ENCODE data around the gene ACTR6. TPM values are rescaled to one million over a fixed set of nuclear protein-coding genes. Genes with fewer than 3 reads are reported as not detected.

The ACTR6 gene
- total and polyA plus RNA-seq, 2 of the 4 experiments (the other 2 are of a cell fraction) = 9.7 to 10.2 TPM

DNA sequence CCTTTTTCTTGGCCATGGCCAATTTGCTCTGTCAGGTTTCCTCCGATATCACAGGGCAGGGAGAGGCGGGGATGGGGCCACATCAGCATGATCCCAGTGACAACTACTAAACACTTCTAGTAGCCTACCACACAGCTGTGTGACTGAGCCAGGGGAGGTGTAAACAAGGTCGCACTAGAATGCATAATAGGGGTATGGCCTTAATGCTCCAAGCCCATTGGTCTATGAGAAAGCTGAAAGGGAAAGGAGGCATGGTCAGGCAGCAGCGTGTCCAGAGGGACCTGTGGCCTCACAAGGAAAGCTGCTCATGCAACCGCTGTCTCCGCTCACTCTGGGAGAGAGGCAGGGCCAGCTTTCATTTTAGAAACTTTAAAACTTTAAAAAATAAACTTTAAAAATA lies 27.5 kb upstream of the ACTR6 start:
- no peak overlapping the region for H2BK120ac ChIP-seq (ENCODE audit: low read depth, low read length)
- no peak overlapping the region for H4K5ac ChIP-seq (ENCODE audit: low read depth, low read length)
- TF ChIP-seq, protein P1, sequence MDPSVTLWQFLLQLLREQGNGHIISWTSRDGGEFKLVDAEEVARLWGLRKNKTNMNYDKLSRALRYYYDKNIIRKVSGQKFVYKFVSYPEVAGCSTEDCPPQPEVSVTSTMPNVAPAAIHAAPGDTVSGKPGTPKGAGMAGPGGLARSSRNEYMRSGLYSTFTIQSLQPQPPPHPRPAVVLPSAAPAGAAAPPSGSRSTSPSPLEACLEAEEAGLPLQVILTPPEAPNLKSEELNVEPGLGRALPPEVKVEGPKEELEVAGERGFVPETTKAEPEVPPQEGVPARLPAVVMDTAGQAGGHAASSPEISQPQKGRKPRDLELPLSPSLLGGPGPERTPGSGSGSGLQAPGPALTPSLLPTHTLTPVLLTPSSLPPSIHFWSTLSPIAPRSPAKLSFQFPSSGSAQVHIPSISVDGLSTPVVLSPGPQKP (IDR thresholded peaks at IDR 0.05; ENCODE audit: borderline replicate concordance, low read depth, low read length) = no peak
- TF ChIP-seq POLR2A (IDR thresholded peaks at IDR 0.05; ENCODE audit: low read depth, low read length) (no peak), CEBPB (IDR thresholded peaks at IDR 0.05; ENCODE audit: low read depth, low read length) (no peak), BHLHE40 (IDR thresholded peaks at IDR 0.05; ENCODE audit: low read depth, low read length) (no peak), MAZ (IDR thresholded peaks at IDR 0.05; ENCODE audit: borderline replicate concordance, low read depth, low read length) (no peak)
- no peaks in the 10 kb centered on the region for H3K36me3 ChIP-seq (ENCODE audit: control insufficient read depth, insufficient read depth, low read length)
- H3K23ac ChIP-seq (ENCODE audit: low read depth, low read length) = no peak overlapping the region
- intact Hi-C loops (cut with micrococcal nuclease) = no loop called here
- H4K20me1 ChIP-seq (ENCODE audit: insufficient read depth, low read length) = no peaks in the 10 kb centered on the region
- no peak for ATAC-seq (ENCODE audit: low read depth)
- H3K56ac ChIP-seq (ENCODE audit: extremely low read depth, insufficient read depth, low read length) = no peak overlapping the region
- no peaks in the 10 kb centered on the region for H3K4me1 ChIP-seq (ENCODE audit: control insufficient read depth, insufficient read depth, low read length)
- H3K27ac ChIP-seq (ENCODE audit: insufficient read depth, low read length) = no peak overlapping the region
- no peak overlapping the region for H2BK5ac ChIP-seq (ENCODE audit: low read depth, low read length, poor library complexity, severe bottlenecking)
- no peak overlapping the region for H3K4me3 ChIP-seq (ENCODE audit: insufficient read depth, low read depth, low read length)
- in situ Hi-C loops (cut with MboI; ENCODE audit: low sequenced_read_pairs) = no loop called here
- no peak overlapping the region for H3K9ac ChIP-seq (ENCODE audit: low read depth, low read length)
- H3K9me3 ChIP-seq (ENCODE audit: control insufficient read depth, insufficient read depth, low read length) = no peaks in the 10 kb centered on the region
- H2BK20ac ChIP-seq (ENCODE audit: low read depth, low read length) = no peak overlapping the region
- WGBS, 2 experiments (ENCODE audit: extremely low coverage in 2 of 2, insufficient read length in 1 of 2) = no CpG with 5 or more reads among the region's 6 CpGs
- CTCF ChIA-PET = interaction anchor here (1.4 to 1.7 kb wide), 2 partner anchors 9 to 19 kb away, joined by 3 to 5 read pairs; no protein-coding TSS in a partner anchor
- no peaks in the 10 kb centered on the region for H3K79me1 ChIP-seq (ENCODE audit: low read depth in 1 of 2, low read length in 2 of 2)
- H2BK15ac ChIP-seq (ENCODE audit: low read depth, low read length) = no peak overlapping the region
- no peak overlapping the region for H4K91ac ChIP-seq (ENCODE audit: insufficient read depth, low read depth, low read length)
- H3K18ac ChIP-seq (ENCODE audit: low read depth, low read length) = no peak overlapping the region
- H2AK5ac ChIP-seq (ENCODE audit: low read depth, low read length) = no peak overlapping the region
- no peak overlapping the region for H3K4ac ChIP-seq (ENCODE audit: low read depth, low read length)
- H3K14ac ChIP-seq (replicated peaks; ENCODE audit: low read depth, low read length) = no peak overlapping the region
- H4K8ac ChIP-seq (ENCODE audit: low read depth in 2 of 2, low read length in 2 of 2) = no peak overlapping the region
- dilution Hi-C loops (cut with HindIII; ENCODE audit: low sequenced_read_pairs, unreplicated experiment) = no loop called here
- peak overlapping the region; percentile 51 for H2AFZ ChIP-seq (replicated peaks; ENCODE audit: low read length, poor library complexity)
- H3K9me1 ChIP-seq (ENCODE audit: insufficient read depth, low read length) = no peaks in the 10 kb centered on the region
- DNase-seq = no peak
- H2AK9ac ChIP-seq (replicated peaks; ENCODE audit: low read depth, low read length, poor library complexity) = no peak overlapping the region
- BruUV-seq (replicated peaks) = no TSS peak
- H3K4me2 ChIP-seq (ENCODE audit: low read depth, low read length) = no peak overlapping the region
- H3K27me3 ChIP-seq (ENCODE audit: control insufficient read depth, insufficient read depth, low read length) = no peaks in the 10 kb centered on the region
- POLR2A ChIA-PET (ENCODE audit: unreplicated experiment) = no interaction called here

All from IMR-90 (cell line).